ENCODE data around the gene DUSP6.
"Not testable (repeated sequence)": the region's sequence is repeated elsewhere in the genome, so short reads cannot be mapped to it uniquely, and the experiment has no call there.

Gene DUSP6

DNA sequence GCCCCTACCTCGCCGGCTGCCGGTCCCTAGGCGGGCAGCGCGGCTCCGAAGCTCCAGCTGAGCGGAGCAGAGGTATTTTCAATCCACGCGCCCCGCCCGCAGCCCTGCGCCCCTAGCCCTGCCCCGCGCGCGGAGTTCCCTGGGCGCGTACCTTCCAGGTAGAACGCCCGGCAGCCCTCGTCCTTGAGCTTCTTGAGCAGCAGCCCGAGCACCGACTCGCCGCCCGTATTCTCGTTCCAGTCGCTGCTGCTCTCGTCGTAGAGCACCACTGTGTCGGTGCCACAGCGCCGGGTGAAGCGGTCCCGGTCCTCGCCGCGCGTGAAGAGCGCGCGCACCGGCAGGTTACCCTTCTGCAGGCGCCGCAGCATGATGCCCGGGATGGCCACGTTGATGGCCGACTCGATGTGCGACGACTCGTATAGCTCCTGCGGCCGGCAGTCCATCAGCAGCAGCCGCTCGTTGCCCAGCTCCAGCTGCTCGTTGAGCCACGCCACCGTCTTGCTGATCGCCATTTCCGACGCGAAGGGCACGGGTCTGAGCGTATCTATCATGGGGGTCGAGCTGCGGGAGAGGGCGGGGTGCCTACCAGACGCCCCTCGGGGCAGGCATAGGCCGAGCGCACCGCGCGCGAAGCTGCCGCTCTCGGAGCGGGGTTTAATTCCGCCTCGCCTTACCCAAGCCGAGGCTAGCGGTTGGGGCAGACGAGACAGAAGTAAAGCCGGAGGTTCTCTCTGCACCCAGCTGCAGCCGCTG is 636 bp downstream of the DUSP6 start:
- no peak for FAIRE-seq

DNA sequence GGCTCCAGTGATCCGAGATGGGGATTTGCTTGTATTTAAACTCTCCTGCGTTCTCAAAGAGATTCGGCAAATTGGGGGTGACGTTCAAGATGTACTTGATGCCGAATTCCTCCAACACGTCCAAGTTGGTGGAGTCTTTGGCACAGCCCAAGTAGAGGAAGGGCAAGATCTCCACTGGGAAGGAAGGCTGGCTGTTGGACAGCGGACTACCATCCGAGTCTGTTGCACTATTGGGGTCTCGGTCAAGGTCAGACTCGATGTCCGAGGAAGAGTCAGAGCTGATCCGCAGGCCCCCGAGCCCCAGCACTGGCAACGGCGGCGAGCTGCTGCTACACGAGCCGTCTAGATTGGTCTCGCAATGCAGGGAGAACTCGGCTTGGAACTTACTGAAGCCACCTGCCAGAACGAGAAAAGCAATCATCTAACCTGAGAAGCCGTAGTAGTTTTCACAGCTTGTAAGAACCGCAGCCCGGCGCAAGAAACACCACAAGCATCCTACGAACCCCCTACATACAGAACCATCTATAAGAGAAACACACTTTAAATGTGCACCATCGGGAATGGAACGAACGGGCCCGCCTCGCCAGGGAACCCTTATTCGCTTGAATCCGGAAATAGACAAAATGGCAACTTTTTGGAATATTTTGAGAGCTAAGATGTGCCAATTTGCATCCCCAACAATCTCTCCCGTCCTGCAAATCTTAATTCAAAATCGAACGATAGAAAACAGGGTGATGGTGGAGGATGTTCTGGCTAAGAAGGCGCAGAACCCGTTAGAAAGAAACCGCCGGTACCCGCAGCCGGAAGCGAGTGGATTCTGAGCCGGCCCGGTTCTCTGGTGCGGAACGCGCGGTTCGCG is 1.4 kb downstream of the DUSP6 start:
- FAIRE-seq, result no peak

DNA sequence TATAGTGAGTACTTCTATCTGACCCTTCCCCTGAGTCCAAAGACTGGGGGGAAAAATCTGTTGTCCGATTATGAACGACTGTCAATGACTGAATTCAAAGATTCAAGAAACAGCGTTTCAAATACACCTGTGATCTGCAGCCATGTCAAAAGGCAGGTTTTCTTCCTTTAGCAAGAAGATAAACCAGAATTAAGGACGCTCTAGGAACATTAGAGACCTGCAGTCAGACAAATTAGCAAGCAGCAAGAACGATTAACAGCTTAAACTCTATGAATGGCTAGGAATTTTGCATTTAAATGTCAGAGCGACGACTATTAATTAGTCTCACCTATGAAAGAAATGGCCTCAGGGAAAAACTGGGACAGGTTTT is 2.1 kb downstream of the DUSP6 start:
- FAIRE-seq, result no peak

DNA sequence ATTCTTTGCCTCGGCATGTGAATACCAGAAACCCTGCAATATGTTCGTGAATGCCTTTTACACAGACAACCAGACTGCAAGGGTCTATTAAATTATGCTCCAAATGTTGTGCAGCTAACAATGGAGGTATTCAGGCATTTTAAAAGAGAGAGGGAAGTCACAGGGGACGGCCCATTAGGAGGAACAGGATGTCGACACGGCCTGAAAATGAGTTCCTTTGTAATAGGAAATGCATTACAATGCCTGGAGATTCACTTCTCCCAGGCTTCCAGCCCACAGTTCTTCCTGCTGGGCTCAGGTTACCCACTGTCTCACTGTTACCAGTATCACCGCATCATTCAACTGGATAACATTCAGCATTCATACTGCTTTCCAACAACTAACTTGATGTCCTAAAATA is 2.5 kb downstream of the DUSP6 start:
- FAIRE-seq, result no peak

DNA sequence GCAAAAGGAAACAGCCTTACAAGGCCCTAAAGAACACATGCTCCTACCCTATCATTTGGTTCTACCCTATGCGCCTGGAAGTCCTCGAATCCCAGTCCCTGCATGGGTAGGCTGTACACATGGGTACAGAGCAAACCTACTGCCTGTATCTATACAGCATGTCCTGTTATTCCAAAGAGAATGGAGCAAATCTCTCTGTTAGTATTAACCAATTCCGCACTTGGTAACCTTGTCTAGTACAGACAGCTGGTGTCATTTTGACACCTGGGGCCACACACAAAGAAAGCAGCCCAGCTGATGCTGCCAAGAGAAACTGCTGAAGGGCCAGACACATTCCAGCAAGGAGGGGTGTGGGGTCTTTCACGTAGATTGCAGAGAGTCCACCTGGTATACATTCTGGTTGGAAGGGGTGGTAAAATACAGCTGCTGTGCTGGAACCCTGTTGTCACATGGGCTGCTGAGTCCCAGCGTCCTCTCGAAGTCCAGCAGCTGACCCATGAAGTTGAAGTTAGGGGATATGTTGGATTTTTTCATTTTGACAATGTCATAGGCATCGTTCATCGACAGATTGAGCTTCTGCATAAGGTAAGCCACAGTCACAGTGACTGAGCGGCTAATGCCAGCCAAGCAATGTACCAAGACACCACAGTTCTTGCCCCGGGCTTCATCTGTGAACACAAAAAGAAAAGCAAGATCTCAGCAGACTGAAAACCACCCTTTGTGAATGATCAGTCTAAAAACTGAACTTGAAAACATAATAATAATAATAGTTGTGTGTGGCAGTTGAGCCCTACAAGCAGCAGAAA is 3.2 kb downstream of the DUSP6 start:
- no peak for FAIRE-seq

GRCh38 chr12:89347325-89347829 is 4.9 kb downstream of the DUSP6 start:
- no peak for FAIRE-seq

GRCh38 chr12:89346741-89347324 is 5.5 kb downstream of the DUSP6 start:
- no peak for FAIRE-seq

- no peak for FAIRE-seq
These were observed 6.2 kb downstream of the DUSP6 start for GRCh38 chr12:89345830-89346740.

DNA sequence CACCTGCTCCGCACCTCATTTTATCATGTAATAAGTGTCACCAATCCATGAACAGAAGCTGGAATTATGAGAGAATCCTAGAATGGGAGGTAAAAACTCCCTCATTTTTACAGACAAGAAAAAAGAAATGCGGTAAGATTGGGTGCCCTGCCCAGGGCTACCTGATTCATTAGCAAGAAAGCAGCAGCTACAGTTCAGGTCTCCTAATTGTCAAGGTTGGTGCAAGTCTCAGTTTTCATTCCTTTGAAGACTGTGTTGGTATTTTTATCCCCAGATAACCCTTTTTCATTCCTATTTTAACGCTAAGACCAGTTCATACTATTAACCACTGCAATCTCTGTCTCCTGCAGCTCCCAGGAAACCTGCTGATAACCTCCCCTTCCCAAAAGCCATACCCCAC is 6.9 kb downstream of the DUSP6 start:
- FAIRE-seq, result no peak

DNA sequence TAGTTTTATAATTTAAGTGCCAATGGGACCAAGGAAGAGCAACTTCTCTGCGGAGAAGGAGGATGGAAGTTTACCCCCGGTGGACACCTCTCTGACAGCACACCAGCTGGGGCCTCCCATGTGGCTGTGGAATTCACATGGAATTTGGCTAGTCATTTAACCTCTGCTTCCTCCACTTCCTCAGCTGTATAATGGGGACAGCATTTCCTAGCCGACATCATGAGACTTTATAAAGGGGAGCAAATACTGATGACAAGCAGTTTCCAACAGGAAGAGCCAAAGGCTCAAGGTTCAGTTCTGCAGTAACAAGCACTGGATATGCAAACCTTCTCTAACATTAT is 7.5 kb downstream of the DUSP6 start:
- no peak for FAIRE-seq

- no peak for FAIRE-seq
These were observed 8.0 kb downstream of the DUSP6 start for GRCh38 chr12:89344043-89344861.

DNA sequence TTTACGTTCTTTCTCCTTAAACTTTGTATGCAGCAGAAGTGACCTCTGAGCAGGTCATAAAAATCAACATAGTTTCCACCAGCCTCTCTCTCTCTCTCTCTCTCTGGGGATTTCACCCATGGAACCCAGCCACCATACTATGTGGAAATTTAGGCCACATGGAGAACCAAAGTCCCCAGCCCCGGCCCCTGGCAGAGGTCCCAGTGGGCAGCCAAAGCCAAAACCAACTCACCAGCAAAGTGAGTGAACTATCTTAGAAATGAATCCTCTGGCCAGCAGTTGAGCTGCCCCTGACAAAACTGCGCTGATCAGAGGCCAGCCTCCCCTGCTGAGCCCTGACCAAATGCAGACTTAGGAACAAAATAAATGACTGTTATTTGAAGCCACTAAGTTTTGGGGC is 9.2 kb downstream of the DUSP6 start:
- FAIRE-seq, result no peak

DNA sequence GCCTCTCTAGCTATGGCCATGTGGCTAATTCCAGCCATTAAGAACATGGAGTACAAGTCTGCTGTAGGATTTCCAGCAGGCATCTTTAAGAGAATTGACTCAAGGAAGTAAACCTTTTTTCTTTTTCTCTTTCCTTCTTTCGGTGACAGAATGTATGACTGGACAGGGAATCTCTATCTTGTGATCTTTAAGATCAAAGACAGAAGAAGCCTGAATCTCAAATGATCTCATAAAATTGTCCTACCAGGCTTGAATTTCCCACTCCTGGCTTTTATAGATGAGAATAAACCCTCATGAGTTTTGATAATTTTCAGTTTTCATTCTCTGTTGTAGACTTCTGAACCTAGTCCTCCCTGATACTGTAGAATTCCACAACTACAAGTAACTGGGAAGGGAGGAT is 11.4 kb downstream of the DUSP6 start:
- FAIRE-seq, result no peak

DNA sequence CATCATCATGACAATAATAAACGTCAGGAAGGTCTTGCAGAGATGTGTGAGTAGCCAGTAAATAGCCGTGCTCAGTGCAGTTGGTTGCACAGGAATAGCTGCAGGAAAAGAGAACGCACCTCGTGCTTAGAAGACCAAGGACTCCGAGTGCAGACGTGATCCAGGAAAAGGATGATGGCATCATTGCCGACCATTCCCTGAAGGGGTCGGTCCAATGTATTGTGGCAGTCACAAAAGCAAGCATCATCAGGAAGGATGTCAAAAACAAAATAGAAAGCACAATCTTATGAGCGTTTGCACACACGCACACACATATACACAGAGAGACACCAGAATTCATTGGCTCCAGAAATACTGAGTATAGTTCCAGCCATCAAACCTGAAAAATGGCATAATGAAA is 12.8 kb downstream of the DUSP6 start:
- FAIRE-seq, result no peak

- FAIRE-seq, result not testable (repeated sequence)
These were observed 15.2 kb downstream of the DUSP6 start for GRCh38 chr12:89337136-89337535.

GRCh38 chr12:89335452-89336244 is 16.7 kb downstream of the DUSP6 start:
- FAIRE-seq, result no peak

DNA sequence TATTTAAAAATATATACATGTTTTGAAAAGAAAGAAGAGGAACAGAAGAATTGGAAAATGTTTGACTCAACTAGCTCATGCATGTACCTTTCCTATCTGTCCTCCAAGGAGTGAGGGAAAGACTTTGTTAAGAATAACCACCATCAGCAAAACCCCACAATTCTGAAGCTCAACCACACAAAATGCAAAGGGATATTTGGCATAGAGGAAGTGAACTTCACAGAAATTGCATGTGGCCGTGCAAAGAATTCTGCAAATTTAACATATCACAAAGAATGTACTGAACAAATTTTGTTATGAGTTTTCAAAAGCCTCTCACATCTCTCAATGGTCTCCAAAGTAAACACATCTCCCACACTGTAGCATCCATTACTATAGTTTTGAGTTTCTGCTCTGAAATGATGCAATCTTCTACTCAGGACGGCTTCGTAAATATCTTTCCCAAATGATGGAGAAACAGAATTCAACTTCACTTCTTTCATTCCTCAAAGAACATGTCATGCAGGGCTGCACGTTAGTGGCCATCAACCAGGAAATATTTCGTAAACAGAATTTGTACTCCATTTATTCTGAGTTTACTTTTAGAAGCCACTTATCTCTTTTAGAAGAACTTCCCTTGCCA is 17.6 kb downstream of the DUSP6 start:
- FAIRE-seq, result no peak

GRCh38 chr12:89333564-89334252 is 18.6 kb downstream of the DUSP6 start:
- no peak for FAIRE-seq
